Caco-2 (cell line): Measurements from ENCODE around the gene CCDC32. TPM values are rescaled to one million over a fixed set of nuclear protein-coding genes. Genes with fewer than 3 reads are reported as not detected.

Experiments used
- BruUV-seq: library from RNA; stranded (reverse); fragments of 400-500 nt; replicated peaks from 2 replicates; lab custom pipeline; 2021; lab: Mats Ljungman, UMichigan
- CTCF ChIA-PET: fragments of 300-600 bp; sonication (Branson Sonifier 250); formaldehyde crosslinking; loops from one replicate; lab custom pipeline; 2022; ENCODE audit warnings: antibody characterized with exemption; lab: Charles Lee
- POLR2A ChIA-PET: fragments of 300-600 bp; sonication (Branson Sonifier 250); formaldehyde crosslinking; loops from one replicate; lab custom pipeline; 2022; ENCODE audit warnings: antibody characterized with exemption; lab: Charles Lee
- DNase-seq, 2 experiments: peaks; one replicate each; pipeline versions ENCODE4 v3.0.0 to v3.0.0-alpha.2; 2020 to 2022
- H3K27me3 ChIP-seq: replicated peaks from 2 replicates; pipeline ENCODE4 v1.6.0; 2011; ENCODE audit warnings: low read length; ENCODE audit not compliant: control insufficient read depth, insufficient read depth
- H3K36me3 ChIP-seq: 2 replicates; pipeline ENCODE4 v1.5.1; 2011; ENCODE audit warnings: low read length; ENCODE audit not compliant: control insufficient read depth, insufficient read depth
- H3K4me1 ChIP-seq: fragments of 250-450 bp; sonication (Bioruptor Pico); 2 replicates; pipeline ENCODE4 v1.5.1; 2020; ENCODE audit warnings: mild to moderate bottlenecking
- H3K4me3 ChIP-seq: 2 replicates; pipeline ENCODE4 v1.5.1; 2011; ENCODE audit warnings: low read depth, mild to moderate bottlenecking, control low read depth, low read length
- H3K9me3 ChIP-seq: fragments of 250-450 bp; sonication (Bioruptor Pico); 2 replicates; pipeline ENCODE4 v1.5.1; 2020; ENCODE audit warnings: mild to moderate bottlenecking, moderate library complexity
- H3K27ac Mint-ChIP-seq: one replicate; pipeline ENCODE4 v1.8.0; 2022; ENCODE audit warnings: mixed read lengths; ENCODE audit not compliant: unreplicated experiment
- H3K27me3 Mint-ChIP-seq: one replicate; pipeline ENCODE4 v1.8.0; 2022; ENCODE audit warnings: mixed read lengths; ENCODE audit not compliant: insufficient read depth, unreplicated experiment
- H3K36me3 Mint-ChIP-seq: one replicate; pipeline ENCODE4 v1.8.0; 2022; ENCODE audit warnings: mild to moderate bottlenecking, mixed read lengths; ENCODE audit not compliant: insufficient read depth, unreplicated experiment
- H3K4me1 Mint-ChIP-seq: one replicate; pipeline ENCODE4 v1.8.0; 2022; ENCODE audit warnings: low read depth, mixed read lengths; ENCODE audit not compliant: unreplicated experiment
- H3K4me3 Mint-ChIP-seq: one replicate; pipeline ENCODE4 v1.8.0; 2022; ENCODE audit warnings: mild to moderate bottlenecking, moderate library complexity, mixed read lengths; ENCODE audit not compliant: unreplicated experiment
- H3K9me3 Mint-ChIP-seq: one replicate; pipeline ENCODE4 v1.8.0; 2022; ENCODE audit warnings: mixed read lengths; ENCODE audit not compliant: unreplicated experiment
- CTCF ChIP-seq, 2 experiments: fragments of 200-600 bp in 1 of 2; IDR thresholded peaks; 1 replicate in 1 of 2; 2 replicates in 1 of 2; pipeline versions ENCODE4 v1.5.1 to v1.8.0; 2011 to 2022; ENCODE audit warnings: antibody characterized with exemption in 1 of 2, control low read depth in 1 of 2, inconsistent platforms in 1 of 2, low read depth in 1 of 2, low read length in 1 of 2, mild to moderate bottlenecking in 1 of 2, moderate library complexity in 1 of 2; ENCODE audit not compliant: insufficient read depth in 1 of 2, severe bottlenecking in 1 of 2, unreplicated experiment in 1 of 2
- intact Hi-C: fragments of 100-400 bp; cut with micrococcal nuclease; formaldehyde crosslinking; loops from one replicate; pipeline ENCODE4 v1.10.0; 2022; ENCODE audit not compliant: unreplicated experiment
- total RNA-seq: library from RNA; stranded (reverse); gene quantifications from 2 replicates; pipeline ENCODE4 v1.2.3, GENCODE V29; 2022

CCDC32 gene
- total RNA-seq, 1 experiment from 2014 or later: 11.7 TPM

- H3K36me3 ChIP-seq: no peaks in the 10 kb centered on the region
- no peak for TF ChIP-seq CTCF (IDR thresholded peaks at IDR 0.05; ENCODE audit: insufficient read depth in 1 of 2, low read depth in 1 of 2, low read length in 1 of 2, severe bottlenecking in 1 of 2, unreplicated experiment in 1 of 2)
- H3K9me3 Mint-ChIP-seq: no peaks in the 10 kb centered on the region
- H3K4me1 Mint-ChIP-seq: peaks cover 29% of the 10 kb centered on the region
- ChIA-PET CTCF (interaction anchor here (1.0 kb wide), 1 partner anchor 10 kb away, joined by 3 read pairs; no protein-coding TSS in a partner anchor), POLR2A (no interaction called here)
- no peak for DNase-seq
- H3K27me3 ChIP-seq: no peaks in the 10 kb centered on the region
- intact Hi-C loops: loop anchor here (5.0 to 10.0 kb wide), 2 partner anchors 99 to 192 kb away; no protein-coding TSS in a partner anchor
- peaks cover 8% of the 10 kb centered on the region; the same call in 1 of the 2 replicates for H3K4me1 ChIP-seq
- peak overlapping the region; percentile 100 for H3K27ac Mint-ChIP-seq
- peaks cover 24% of the 10 kb centered on the region for H3K36me3 Mint-ChIP-seq
- no TSS peak for BruUV-seq
- H3K9me3 ChIP-seq: no peaks in the 10 kb centered on the region
- H3K27me3 Mint-ChIP-seq: no peaks in the 10 kb centered on the region
- no peak overlapping the region for H3K4me3 Mint-ChIP-seq
- H3K4me3 ChIP-seq: no peak overlapping the region
Measured at GRCh38 chr15:40593165-40593564, 28.3 kb upstream of the CCDC32 start.

GRCh38 chr15:40591389-40591788 is 26.5 kb upstream of the CCDC32 start:
- Mint-ChIP-seq H3K4me1 (peaks cover 29% of the 10 kb centered on the region), H3K9me3 (no peaks in the 10 kb centered on the region), H3K36me3 (peaks cover 24% of the 10 kb centered on the region), H3K27ac (peak overlapping the region; percentile 85), H3K27me3 (no peaks in the 10 kb centered on the region), H3K4me3 (peak overlapping the region; percentile 78)
- H3K4me1 ChIP-seq: peaks cover 8% of the 10 kb centered on the region; the same call in 1 of the 2 replicates
- POLR2A ChIA-PET: interaction anchor here (1.2 kb wide), 1 partner anchor 26 kb away, joined by 3 read pairs; the partner anchor contains the start of gene CCDC32
- BruUV-seq: no TSS peak
- peak overlapping the region; percentile 19 for H3K4me3 ChIP-seq
- intact Hi-C loops: loop anchor here (5.0 to 10.0 kb wide), 2 partner anchors 101 to 193 kb away; no protein-coding TSS in a partner anchor
- TF ChIP-seq CTCF (IDR thresholded peaks at IDR 0.05; ENCODE audit: insufficient read depth in 1 of 2, low read depth in 1 of 2, low read length in 1 of 2, severe bottlenecking in 1 of 2, unreplicated experiment in 1 of 2): no peak
- H3K9me3 ChIP-seq: no peaks in the 10 kb centered on the region
- DNase-seq: no peak
- no peaks in the 10 kb centered on the region for H3K36me3 ChIP-seq
- H3K27me3 ChIP-seq: no peaks in the 10 kb centered on the region
- CTCF ChIA-PET: interaction anchor here (0.5 kb wide), 1 partner anchor 59 kb away, joined by 5 read pairs; no protein-coding TSS in a partner anchor

- Histone ChIP-seq H3K27me3 (no peaks in the 10 kb centered on the region), H3K9me3 (no peaks in the 10 kb centered on the region), H3K4me1 (peaks cover 8% of the 10 kb centered on the region; the same call in 1 of the 2 replicates), H3K4me3 (peak overlapping the region; percentile 37), H3K36me3 (no peaks in the 10 kb centered on the region)
- Mint-ChIP-seq H3K4me1 (peaks cover 29% of the 10 kb centered on the region), H3K36me3 (peaks cover 24% of the 10 kb centered on the region), H3K4me3 (peak overlapping the region; percentile 78), H3K27ac (peak overlapping the region; percentile 85), H3K27me3 (no peaks in the 10 kb centered on the region), H3K9me3 (no peaks in the 10 kb centered on the region)
- BruUV-seq: no TSS peak
- peak in 1 of 2 experiments; percentile 47 for DNase-seq
- intact Hi-C loops: loop anchor here (5.0 to 10.0 kb wide), 2 partner anchors 102 to 194 kb away; no protein-coding TSS in a partner anchor
- ChIA-PET POLR2A (interaction anchor here (1.5 kb wide), 1 partner anchor 26 kb away, joined by 12 read pairs; the partner anchor contains the start of gene CCDC32), CTCF (interaction anchor here (0.7 to 0.9 kb wide), 3 partner anchors 104 to 574 kb away, joined by 3 to 6 read pairs (median 3); partner anchors contain the start of gene RAD51)
- no peak for TF ChIP-seq CTCF (IDR thresholded peaks at IDR 0.05; ENCODE audit: insufficient read depth in 1 of 2, low read depth in 1 of 2, low read length in 1 of 2, severe bottlenecking in 1 of 2, unreplicated experiment in 1 of 2)
Measured at GRCh38 chr15:40590667-40591050, 25.8 kb upstream of the CCDC32 start.
